ENCODE data around the gene PLEKHJ1. TPM values are rescaled to one million over a fixed set of nuclear protein-coding genes. Genes with fewer than 3 reads are reported as not detected.
A peak's percentile ranks its signal among the peaks of the same experiment; 100 is the strongest.

Gene PLEKHJ1
- total RNA-seq, 1 experiment from 2014 or later = 189 TPM

GRCh38 chr19:2270423-2271233 is 34.5 kb upstream of the PLEKHJ1 start (continued):
- TF ChIP-seq CREM (CRISPR knock-in tag; IDR thresholded peaks at IDR 0.05) (no peak), RELA (CRISPR knock-in tag; IDR thresholded peaks at IDR 0.05; ENCODE audit: borderline replicate concordance) (0 out of 2 replicates have a peak, but pooled peaks have one; percentile 17)

- no peaks in the 10 kb centered on the region; the same call in 1 of the 2 replicates for H3K27me3 Mint-ChIP-seq (ENCODE audit: low read depth)
- ChIA-PET CTCF (no interaction called here), POLR2A (interaction anchor here (0.5 to 1.3 kb wide), 3 partner anchors 39 to 274 kb away, joined by 3 to 11 read pairs (median 3); partner anchors contain the start of gene GADD45B)
- peak overlapping the region; percentile 82 for H3K4me3 Mint-ChIP-seq
- ATAC-seq (no peak), DNase-seq (ENCODE audit: low spot score) (no peak)
- H3K27ac Mint-ChIP-seq = no peak overlapping the region
- no peak for TF ChIP-seq ZBTB21 (CRISPR knock-in tag; IDR thresholded peaks at IDR 0.05; ENCODE audit: borderline replicate concordance)
- TF ChIP-seq, protein P1, sequence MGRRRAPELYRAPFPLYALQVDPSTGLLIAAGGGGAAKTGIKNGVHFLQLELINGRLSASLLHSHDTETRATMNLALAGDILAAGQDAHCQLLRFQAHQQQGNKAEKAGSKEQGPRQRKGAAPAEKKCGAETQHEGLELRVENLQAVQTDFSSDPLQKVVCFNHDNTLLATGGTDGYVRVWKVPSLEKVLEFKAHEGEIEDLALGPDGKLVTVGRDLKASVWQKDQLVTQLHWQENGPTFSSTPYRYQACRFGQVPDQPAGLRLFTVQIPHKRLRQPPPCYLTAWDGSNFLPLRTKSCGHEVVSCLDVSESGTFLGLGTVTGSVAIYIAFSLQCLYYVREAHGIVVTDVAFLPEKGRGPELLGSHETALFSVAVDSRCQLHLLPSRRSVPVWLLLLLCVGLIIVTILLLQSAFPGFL (CRISPR knock-in tag; IDR thresholded peaks at IDR 0.05; ENCODE audit: borderline replicate concordance) = no peak
- TF ChIP-seq, protein P2, sequence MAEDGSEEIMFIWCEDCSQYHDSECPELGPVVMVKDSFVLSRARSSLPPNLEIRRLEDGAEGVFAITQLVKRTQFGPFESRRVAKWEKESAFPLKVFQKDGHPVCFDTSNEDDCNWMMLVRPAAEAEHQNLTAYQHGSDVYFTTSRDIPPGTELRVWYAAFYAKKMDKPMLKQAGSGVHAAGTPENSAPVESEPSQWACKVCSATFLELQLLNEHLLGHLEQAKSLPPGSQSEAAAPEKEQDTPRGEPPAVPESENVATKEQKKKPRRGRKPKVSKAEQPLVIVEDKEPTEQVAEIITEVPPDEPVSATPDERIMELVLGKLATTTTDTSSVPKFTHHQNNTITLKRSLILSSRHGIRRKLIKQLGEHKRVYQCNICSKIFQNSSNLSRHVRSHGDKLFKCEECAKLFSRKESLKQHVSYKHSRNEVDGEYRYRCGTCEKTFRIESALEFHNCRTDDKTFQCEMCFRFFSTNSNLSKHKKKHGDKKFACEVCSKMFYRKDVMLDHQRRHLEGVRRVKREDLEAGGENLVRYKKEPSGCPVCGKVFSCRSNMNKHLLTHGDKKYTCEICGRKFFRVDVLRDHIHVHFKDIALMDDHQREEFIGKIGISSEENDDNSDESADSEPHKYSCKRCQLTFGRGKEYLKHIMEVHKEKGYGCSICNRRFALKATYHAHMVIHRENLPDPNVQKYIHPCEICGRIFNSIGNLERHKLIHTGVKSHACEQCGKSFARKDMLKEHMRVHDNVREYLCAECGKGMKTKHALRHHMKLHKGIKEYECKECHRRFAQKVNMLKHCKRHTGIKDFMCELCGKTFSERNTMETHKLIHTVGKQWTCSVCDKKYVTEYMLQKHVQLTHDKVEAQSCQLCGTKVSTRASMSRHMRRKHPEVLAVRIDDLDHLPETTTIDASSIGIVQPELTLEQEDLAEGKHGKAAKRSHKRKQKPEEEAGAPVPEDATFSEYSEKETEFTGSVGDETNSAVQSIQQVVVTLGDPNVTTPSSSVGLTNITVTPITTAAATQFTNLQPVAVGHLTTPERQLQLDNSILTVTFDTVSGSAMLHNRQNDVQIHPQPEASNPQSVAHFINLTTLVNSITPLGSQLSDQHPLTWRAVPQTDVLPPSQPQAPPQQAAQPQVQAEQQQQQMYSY (CRISPR knock-in tag; IDR thresholded peaks at IDR 0.05) = peak; percentile 5; the same call in 1 of the 2 replicates
- no peak for TF ChIP-seq JAZF1 (CRISPR knock-in tag; IDR thresholded peaks at IDR 0.05)
- H3K36me3 Mint-ChIP-seq = peaks cover 8% of the 10 kb centered on the region
- H3K9me3 Mint-ChIP-seq = no peaks in the 10 kb centered on the region
- H3K4me1 Mint-ChIP-seq = peaks cover 33% of the 10 kb centered on the region
Measured at GRCh38 chr19:2270157-2270422, 34.0 kb upstream of the PLEKHJ1 start.

DNA sequence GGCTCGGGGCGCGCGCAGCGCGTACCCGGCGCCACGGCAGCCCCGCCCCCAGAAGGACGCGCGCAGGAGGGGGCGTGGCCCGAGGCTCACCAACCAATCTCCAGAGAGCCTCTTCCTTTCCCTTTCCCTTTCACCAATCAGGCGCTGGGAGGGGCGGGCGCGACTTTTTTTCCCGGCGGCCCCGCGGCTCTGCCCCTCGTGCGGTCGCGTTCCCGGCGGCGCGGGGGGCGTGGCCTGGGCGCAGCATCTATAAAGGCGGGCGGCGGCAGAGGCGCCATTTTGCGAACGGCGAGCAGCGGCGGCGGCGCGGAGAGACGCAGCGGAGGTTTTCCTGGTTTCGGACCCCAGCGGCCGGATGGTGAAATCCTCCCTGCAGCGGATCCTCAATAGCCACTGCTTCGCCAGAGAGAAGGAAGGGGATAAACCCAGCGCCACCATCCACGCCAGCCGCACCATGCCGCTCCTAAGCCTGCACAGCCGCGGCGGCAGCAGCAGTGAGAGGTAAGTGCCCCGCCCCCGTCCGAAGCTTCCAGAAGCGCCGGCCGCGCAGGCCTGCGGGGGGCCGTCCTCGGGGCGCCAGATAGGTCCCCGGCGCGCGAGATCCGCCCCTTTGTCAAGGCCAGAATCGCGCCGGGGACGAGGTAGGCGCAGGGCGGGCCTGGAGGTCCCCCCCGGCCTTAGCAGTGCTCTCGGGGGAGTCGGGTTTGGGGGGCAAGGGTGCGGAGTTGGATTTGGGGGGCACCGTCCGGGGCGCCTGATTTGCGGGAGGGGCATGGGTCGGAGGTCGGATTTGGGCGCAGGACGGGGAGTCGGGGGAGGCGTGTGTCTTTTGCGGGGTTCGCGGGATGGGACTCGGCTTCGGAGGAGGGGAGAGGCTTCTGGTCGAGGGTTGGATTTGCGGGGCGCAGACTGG is 33.4 kb upstream of the PLEKHJ1 start:
- ATAC-seq = peak; percentile 79
- H3K27ac Mint-ChIP-seq = peak overlapping the region; percentile 76; the same call in 1 of the 2 replicates
- peaks cover 33% of the 10 kb centered on the region for H3K4me1 Mint-ChIP-seq
- ChIA-PET CTCF (no interaction called here), POLR2A (interaction anchor here (0.5 to 1.3 kb wide), 3 partner anchors 40 to 273 kb away, joined by 3 to 11 read pairs (median 3); partner anchors contain the start of gene GADD45B)
- H3K4me3 Mint-ChIP-seq = peak overlapping the region; percentile 82
- H3K27me3 Mint-ChIP-seq (ENCODE audit: low read depth) = no peaks in the 10 kb centered on the region; the same call in 1 of the 2 replicates
- DNase-seq (ENCODE audit: low spot score) = peak; percentile 99
- no peaks in the 10 kb centered on the region for H3K9me3 Mint-ChIP-seq
- peaks cover 8% of the 10 kb centered on the region for H3K36me3 Mint-ChIP-seq
- TF ChIP-seq GRHL2 (CRISPR knock-in tag; IDR thresholded peaks at IDR 0.05; ENCODE audit: insufficient replicate concordance, severe bottlenecking) = no peak
- no peak for TF ChIP-seq ZNF671 (CRISPR knock-in tag; IDR thresholded peaks at IDR 0.05)
- TF ChIP-seq, protein P3, sequence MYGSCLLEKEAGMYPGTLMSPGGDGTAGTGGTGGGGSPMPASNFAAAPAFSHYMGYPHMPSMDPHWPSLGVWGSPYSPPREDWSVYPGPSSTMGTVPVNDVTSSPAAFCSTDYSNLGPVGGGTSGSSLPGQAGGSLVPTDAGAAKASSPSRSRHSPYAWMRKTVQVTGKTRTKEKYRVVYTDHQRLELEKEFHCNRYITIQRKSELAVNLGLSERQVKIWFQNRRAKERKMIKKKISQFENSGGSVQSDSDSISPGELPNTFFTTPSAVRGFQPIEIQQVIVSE (CRISPR knock-in tag; IDR thresholded peaks at IDR 0.05; ENCODE audit: borderline replicate concordance) = no peak
- TF ChIP-seq E2F1 (CRISPR knock-in tag; IDR thresholded peaks at IDR 0.05) = 0 out of 2 replicates have a peak, but pooled peaks have one; percentile 69
- TF ChIP-seq ELF4 (CRISPR knock-in tag; IDR thresholded peaks at IDR 0.05; ENCODE audit: low read depth) = peak; percentile 74; the same call in 1 of the 2 replicates
- no peak for TF ChIP-seq ZBTB21 (CRISPR knock-in tag; IDR thresholded peaks at IDR 0.05; ENCODE audit: borderline replicate concordance)
- TF ChIP-seq, protein P4, sequence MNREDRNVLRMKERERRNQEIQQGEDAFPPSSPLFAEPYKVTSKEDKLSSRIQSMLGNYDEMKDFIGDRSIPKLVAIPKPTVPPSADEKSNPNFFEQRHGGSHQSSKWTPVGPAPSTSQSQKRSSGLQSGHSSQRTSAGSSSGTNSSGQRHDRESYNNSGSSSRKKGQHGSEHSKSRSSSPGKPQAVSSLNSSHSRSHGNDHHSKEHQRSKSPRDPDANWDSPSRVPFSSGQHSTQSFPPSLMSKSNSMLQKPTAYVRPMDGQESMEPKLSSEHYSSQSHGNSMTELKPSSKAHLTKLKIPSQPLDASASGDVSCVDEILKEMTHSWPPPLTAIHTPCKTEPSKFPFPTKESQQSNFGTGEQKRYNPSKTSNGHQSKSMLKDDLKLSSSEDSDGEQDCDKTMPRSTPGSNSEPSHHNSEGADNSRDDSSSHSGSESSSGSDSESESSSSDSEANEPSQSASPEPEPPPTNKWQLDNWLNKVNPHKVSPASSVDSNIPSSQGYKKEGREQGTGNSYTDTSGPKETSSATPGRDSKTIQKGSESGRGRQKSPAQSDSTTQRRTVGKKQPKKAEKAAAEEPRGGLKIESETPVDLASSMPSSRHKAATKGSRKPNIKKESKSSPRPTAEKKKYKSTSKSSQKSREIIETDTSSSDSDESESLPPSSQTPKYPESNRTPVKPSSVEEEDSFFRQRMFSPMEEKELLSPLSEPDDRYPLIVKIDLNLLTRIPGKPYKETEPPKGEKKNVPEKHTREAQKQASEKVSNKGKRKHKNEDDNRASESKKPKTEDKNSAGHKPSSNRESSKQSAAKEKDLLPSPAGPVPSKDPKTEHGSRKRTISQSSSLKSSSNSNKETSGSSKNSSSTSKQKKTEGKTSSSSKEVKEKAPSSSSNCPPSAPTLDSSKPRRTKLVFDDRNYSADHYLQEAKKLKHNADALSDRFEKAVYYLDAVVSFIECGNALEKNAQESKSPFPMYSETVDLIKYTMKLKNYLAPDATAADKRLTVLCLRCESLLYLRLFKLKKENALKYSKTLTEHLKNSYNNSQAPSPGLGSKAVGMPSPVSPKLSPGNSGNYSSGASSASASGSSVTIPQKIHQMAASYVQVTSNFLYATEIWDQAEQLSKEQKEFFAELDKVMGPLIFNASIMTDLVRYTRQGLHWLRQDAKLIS (CRISPR knock-in tag; IDR thresholded peaks at IDR 0.05; ENCODE audit: borderline replicate concordance) = no peak
- no peak for TF ChIP-seq GTF2I (CRISPR knock-in tag; conservative IDR thresholded peaks at IDR 0.05)
- TF ChIP-seq, protein P5, sequence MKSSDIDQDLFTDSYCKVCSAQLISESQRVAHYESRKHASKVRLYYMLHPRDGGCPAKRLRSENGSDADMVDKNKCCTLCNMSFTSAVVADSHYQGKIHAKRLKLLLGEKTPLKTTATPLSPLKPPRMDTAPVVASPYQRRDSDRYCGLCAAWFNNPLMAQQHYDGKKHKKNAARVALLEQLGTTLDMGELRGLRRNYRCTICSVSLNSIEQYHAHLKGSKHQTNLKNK (CRISPR knock-in tag; IDR thresholded peaks at IDR 0.05) = no peak
- peak; percentile 60; the same call in 1 of the 2 replicates for TF ChIP-seq USF1 (CRISPR knock-in tag; IDR thresholded peaks at IDR 0.05)
- no peak; the same call in 1 of the 2 replicates for TF ChIP-seq FOXP1 (CRISPR knock-in tag; IDR thresholded peaks at IDR 0.05; ENCODE audit: borderline replicate concordance)
- no peak for TF ChIP-seq NR3C1 (CRISPR knock-in tag; conservative IDR thresholded peaks at IDR 0.05; ENCODE audit: low read depth)

Data from WTC11 (cell line).